Breast epithelium (tissue), 3 donors: ENCODE measurements around the gene ARHGAP4.

Experiments
- CTCF ChIP-seq, 3 donors: fragments of 450-650 bp; IDR thresholded peaks; one replicate each; pipeline ENCODE4 v1.5.1; 2016 to 2017; ENCODE audit warnings: antibody characterized with exemption in 3 of 3, mild to moderate bottlenecking in 3 of 3, moderate library complexity in 3 of 3
- POLR2A ChIP-seq: fragments of 450-650 bp; IDR thresholded peaks from one replicate; pipeline ENCODE4 v1.6.1; 2016; ENCODE audit warnings: antibody characterized with exemption, mild to moderate bottlenecking, moderate library complexity

- TF ChIP-seq CTCF (IDR thresholded peaks at IDR 0.05) (no peak), POLR2A (no peak)
Measured at GRCh38 chrX:153925739-153926551, at the start of gene ARHGAP4.
